Stimulated activated CD8-positive, alpha-beta memory T cell treated with anti-CD3 and anti-CD28 coated beads, Interleukin-4, amount 100 ng/mL, for 24 hours (primary cell): ENCODE measurements around the gene SUPT6H.

Source experiments
- DNase-seq: peaks from one replicate; pipeline ENCODE4 v3.0.0-alpha.2; 2020; ENCODE audit warnings: low read depth

SUPT6H gene

GRCh38 chr17:28661635-28662526 is at the start of gene SUPT6H, which contains the start of gene SDF2:
SUPT6H (plus strand) TSS chr17:28662205; CDS start chr17:28673402, 11,197 bp downstream.
SDF2 (minus strand) TSS chr17:28661906; CDS start chr17:28661876, 30 bp downstream.
- DNase-seq, result peak; percentile 93

- DNase-seq, result no peak
These were observed 49.5 kb upstream of the SUPT6H start for GRCh38 chr17:28612531-28612930.

- DNase-seq, result no peak
These were observed 48.8 kb upstream of the SUPT6H start for GRCh38 chr17:28612936-28613872.

- no peak for DNase-seq
These were observed 48.0 kb upstream of the SUPT6H start, which contains the start of gene RSKR for GRCh38 chr17:28613931-28614381. RSKR (minus strand) TSS chr17:28614185; CDS start chr17:28614161, 24 bp downstream.

- no peak for DNase-seq
These were observed 46.6 kb upstream of the SUPT6H start for GRCh38 chr17:28615260-28615940.

GRCh38 chr17:28616281-28616680 is 45.7 kb upstream of the SUPT6H start:
- DNase-seq, result no peak

GRCh38 chr17:28618464-28618863 is 43.5 kb upstream of the SUPT6H start:
- no peak for DNase-seq

GRCh38 chr17:28620010-28620409 is 42.0 kb upstream of the SUPT6H start:
- DNase-seq, result no peak

- no peak for DNase-seq
These were observed 39.8 kb upstream of the SUPT6H start for GRCh38 chr17:28622186-28622585.

- no peak for DNase-seq
These were observed 38.3 kb upstream of the SUPT6H start for GRCh38 chr17:28623696-28624095.

GRCh38 chr17:28624148-28624547 is 37.9 kb upstream of the SUPT6H start:
- DNase-seq, result no peak

- no peak for DNase-seq
These were observed 35.2 kb upstream of the SUPT6H start for GRCh38 chr17:28626818-28627217.

- DNase-seq, result no peak
These were observed 27.7 kb upstream of the SUPT6H start for GRCh38 chr17:28634206-28634865.

- no peak for DNase-seq
These were observed 26.5 kb upstream of the SUPT6H start for GRCh38 chr17:28635506-28635905.

- DNase-seq, result no peak
These were observed 20.4 kb upstream of the SUPT6H start for GRCh38 chr17:28641579-28641978.

GRCh38 chr17:28643983-28644786 is 17.8 kb upstream of the SUPT6H start:
- DNase-seq, result no peak

- DNase-seq, result peak; percentile 94
These were observed 17.0 kb upstream of the SUPT6H start, which contains the start of gene BLTP2 for GRCh38 chr17:28644787-28645575. BLTP2 (minus strand) TSS chr17:28645158; CDS start chr17:28645056, 102 bp downstream.

GRCh38 chr17:28645576-28645939 is 16.4 kb upstream of the SUPT6H start:
- no peak for DNase-seq

GRCh38 chr17:28646039-28646754 is 15.8 kb upstream of the SUPT6H start:
- no peak for DNase-seq
